Right renal cortex interstitium (tissue), 3 donors: Measurements from ENCODE around the gene PLXNB3. TPM values are rescaled to one million over a fixed set of nuclear protein-coding genes. Genes with fewer than 3 reads are reported as not detected.

ENCODE experiments used
- DNase-seq, 3 donors: peaks; one replicate each; pipeline ENCODE4 v3.0.0-alpha.2; 2013; ENCODE audit warnings: low read depth in 3 of 3, low spot score in 2 of 3
- polyA plus RNA-seq, 3 donors: library from polyadenylated mRNA; unstranded; fragments of 120-200 nt; gene quantifications; one replicate each; pipeline ENCODE4 v1.2.1, GENCODE V29; 2013; ENCODE audit not compliant: insufficient read length in 3 of 3

PLXNB3 gene
- polyA plus RNA-seq, 3 donors = 0.96 to 1.7 (median 1.6) TPM

DNA sequence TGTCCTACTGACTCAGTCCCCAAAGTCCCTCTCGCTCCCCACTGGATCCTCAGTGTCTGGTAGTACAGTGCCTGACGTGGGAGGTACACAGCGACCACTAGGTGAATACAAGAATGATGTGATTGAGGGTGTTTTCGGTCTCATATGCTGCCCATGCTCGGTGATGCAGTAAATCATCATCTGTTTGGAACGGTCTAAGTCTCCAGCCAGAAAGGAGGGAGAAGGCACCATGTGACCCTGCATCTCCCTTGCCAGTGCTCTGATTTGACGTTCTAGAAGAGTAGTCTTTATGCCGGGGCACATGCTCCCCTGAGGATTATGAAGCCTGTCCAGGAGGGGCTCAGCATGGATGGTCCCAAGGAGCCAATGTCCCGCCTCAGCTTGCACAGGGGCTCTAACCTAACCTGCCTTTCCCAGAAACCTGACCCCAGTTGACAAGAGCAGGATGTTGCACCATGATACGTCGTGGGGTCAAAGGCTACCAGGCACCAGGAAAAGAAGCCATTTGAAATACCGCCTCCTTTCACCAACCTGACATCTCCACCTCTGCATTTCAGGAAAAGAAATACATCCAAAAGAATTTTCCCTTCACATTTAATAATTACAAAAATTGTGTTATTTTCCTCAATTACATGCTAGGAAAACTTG, 13.8 kb upstream of the PLXNB3 start:
- DNase-seq = no peak

DNA sequence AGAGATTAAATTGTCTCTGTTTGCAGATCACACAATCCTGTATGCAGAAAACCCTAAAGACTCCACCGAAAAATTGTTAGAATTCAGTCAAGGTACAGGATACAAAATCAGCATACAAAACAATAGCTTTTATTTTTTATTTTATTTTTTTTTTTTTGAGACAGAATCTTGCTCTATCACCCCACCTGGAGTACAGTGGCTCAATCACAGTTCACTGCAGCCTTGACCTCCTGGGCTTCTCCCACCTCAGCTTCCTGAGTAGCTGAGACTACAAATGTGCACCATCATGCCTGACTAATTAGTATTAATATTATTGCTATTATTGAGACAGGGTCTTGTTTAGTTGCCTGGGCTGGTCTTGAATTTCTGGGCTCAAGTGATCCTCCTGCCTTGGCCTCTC, 8.9 kb upstream of the PLXNB3 start:
- DNase-seq = no peak

DNA sequence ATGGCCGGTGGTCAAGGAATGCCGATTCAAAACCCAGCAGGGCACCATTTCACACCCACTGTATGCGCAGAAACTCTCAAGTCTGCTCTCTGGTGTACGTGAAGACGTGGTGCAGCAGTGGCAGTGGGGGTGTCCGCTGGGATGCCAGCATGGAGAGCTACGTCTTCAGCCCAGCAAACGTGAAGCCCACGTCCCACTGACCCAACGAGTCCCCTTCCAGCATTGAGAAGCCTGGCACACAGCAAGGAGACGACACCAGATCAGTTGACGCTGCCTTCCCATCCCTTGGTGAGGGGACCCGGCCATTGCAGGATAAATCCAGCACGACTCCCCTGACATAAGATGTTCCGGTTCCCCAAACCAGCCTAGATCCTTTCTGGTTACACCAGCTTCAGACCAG, 2.2 kb upstream of the PLXNB3 start:
- DNase-seq = no peak

DNA sequence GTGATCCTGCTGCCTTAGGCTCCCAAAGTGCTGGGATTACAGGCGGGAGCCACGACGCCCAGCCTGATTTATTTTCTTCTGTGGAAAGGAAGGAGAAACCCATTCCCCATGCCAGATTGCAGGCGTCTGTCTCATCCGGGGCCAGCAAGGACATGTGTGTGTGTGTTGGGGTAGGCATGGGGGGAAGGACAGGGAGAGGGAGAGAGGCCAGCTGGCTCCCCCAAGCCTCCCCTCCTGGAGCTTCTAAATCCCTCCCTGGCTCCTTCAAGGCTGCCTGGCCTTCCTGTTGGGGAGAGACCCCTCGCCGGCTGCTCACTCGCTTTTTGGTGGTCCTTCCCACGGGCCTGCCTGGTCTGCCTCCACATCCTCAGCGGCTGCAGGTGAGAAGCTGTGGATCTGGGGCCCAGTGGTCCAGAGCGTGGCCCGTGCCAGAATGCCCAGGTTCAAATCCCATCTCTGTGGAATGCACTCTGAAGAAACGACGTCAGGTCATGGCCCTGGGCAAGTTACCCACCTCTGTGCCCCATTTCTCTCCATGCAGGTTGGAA, 1.3 kb upstream of the PLXNB3 start:
- DNase-seq = no peak

DNA sequence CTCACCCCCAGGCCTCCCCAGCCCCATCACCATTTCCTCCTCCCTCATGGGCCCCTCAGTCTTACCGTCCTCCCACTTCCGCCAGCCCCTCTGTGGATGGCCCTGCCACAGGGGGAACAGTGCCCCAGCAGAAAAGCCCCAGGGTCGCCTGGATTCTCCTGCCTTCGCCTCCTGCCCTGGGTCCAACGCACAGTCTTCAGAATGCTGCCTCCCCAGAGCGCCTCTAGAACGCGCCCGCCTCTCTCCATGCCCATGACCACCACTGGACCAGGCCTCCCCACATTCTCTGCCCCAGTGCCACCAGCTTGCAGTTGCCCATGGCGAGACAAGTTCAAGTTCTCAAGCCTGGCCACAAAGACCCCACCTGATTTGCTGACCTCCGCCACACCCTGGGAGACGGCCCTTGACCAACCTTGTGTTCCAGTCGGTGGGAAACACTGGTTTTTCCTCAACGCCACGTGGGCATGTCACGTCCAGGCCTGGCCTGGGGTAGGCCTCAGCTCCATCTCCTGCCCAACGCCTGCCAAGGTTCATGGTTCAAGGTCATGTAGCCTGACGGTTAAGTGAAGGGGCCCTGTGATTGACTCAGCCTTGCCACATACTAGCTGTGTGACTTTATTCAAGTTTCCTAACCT, 634 bp upstream of the PLXNB3 start:
- DNase-seq = no peak

DNA sequence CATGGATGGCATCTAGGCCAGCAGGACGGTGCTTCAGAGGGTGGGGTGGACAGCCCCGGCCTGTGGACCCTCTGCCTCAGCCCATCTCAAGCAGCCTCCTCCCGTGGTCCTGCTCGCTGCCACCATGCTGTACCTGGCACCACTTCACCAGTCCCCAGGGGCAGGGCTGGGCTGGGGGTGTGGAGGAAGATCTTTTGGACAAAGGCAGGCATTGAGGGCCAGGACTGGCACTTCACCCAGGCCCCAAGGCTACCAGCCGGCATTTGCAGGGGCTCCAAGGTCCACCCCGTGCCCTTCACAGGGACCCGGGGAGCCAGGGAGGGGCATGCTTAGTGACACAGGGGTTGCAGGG, 713 bp downstream of the PLXNB3 start:
- no peak for DNase-seq

DNA sequence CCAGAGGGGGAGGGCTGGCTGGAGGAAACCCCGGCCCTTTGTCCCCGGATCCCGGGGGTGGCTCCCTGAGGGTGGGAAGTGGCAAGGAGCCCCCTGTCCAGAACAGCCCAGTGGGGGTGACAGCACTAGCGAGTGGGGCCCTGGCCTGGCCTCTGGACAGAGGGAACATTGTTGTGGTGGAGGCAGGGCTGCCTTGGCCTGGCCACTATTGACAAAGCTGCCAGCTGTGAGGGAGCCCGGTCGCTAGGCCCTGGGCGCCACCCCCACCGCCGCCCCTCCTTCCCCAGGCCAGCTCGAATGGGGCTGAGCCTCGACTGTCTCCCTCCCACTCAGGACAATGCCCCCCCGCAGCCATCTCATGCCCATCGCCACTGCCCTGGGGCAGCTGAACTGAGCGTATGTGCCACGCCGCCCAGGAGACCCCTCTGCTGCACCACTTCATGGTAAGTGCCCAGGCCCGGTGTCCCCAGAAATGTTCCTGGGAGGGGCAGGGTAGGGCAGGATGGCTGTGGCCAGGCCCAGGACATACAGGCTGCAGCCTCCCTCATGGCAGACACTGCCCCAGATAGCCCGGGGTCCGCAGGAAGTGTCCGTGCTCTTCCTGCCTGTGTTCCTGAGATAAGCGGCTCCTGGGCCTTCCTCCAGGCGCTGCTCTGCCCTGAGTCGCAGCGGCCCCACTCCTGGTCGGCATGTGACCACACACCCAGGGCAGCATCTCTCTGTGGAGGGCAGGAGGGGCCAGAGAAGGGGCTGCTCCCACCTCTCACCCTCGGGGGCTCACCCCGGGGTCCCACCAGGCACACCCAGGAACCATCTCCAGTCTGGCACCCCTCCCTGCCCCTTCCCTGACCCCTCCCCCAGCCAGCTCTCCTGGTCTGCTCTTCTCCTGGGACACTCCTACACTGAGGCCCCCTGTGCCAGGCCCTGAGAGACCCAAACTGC, 1.4 kb downstream of the PLXNB3 start:
- DNase-seq = no peak

DNA sequence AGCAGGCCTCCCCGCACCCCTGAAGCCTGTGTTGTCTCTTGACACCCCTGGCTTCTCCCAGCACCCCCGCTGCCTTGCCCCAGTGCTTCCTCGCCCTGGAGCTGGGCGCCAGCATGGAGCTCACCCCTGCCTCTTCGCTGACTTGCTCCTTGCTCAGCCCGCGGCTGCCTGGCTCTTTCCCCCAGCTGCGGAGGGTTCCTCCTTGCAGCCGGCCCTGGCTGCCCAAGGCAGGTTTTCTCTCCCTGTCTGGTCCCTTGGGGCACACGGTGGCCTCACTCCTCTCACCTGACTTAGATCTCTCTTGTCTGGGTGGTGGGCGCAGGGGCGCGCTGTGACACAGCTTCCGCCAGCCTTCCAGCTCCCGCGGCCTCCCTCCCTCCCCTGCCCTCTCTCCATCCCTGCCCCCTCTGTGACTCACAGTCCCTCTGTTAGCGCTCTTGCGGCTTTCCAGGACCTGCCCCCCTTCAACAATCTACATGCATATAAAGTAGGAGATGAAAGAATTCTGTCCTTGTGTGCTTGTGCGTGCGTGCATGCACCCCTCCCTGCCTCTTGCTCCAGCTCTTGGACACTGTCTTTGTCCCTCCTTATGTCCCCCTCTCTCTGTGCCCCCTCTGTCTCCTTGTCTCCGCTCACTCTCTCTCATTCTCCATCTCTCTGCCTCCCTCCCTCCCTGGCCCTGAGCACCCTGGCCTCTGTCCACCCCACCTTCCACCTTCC, 2.2 kb downstream of the PLXNB3 start:
- no peak for DNase-seq

DNA sequence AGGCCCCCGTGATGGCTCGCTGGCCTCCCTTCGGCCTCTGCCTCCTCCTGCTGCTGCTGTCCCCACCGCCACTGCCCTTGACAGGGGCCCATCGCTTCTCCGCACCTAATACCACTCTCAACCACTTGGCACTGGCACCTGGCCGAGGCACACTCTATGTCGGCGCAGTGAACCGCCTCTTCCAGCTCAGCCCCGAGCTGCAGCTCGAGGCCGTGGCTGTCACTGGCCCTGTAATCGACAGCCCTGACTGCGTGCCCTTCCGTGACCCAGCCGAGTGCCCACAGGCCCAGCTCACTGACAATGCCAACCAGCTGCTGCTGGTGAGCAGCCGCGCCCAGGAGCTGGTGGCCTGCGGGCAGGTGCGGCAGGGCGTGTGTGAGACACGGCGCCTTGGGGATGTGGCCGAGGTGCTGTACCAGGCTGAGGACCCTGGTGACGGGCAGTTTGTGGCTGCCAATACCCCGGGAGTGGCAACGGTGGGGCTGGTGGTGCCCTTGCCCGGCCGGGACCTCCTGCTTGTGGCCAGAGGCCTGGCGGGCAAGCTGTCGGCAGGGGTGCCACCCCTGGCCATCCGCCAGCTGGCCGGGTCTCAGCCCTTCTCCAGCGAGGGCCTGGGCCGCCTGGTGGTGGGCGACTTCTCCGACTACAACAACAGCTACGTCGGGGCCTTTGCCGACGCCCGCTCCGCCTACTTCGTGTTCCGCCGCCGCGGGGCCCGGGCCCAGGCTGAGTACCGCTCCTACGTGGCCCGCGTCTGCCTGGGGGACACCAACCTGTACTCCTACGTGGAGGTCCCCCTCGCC, 3.0 kb downstream of the PLXNB3 start:
- no peak for DNase-seq

DNA sequence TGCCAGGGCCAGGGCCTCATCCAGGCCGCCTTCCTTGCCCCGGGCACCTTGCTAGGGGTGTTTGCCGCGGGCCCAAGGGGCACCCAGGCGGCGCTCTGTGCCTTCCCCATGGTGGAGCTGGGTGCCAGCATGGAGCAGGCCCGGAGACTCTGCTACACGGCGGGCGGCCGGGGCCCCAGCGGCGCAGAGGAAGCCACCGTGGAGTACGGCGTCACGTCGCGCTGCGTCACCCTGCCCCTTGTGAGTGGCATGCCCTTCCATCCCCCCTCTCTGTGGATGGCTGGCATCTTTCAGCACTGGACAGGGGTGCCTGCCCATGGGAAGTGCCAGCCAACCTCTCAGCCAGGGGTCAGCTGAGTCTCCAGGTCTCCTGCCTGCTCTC, 3.6 kb downstream of the PLXNB3 start:
- no peak for DNase-seq

DNA sequence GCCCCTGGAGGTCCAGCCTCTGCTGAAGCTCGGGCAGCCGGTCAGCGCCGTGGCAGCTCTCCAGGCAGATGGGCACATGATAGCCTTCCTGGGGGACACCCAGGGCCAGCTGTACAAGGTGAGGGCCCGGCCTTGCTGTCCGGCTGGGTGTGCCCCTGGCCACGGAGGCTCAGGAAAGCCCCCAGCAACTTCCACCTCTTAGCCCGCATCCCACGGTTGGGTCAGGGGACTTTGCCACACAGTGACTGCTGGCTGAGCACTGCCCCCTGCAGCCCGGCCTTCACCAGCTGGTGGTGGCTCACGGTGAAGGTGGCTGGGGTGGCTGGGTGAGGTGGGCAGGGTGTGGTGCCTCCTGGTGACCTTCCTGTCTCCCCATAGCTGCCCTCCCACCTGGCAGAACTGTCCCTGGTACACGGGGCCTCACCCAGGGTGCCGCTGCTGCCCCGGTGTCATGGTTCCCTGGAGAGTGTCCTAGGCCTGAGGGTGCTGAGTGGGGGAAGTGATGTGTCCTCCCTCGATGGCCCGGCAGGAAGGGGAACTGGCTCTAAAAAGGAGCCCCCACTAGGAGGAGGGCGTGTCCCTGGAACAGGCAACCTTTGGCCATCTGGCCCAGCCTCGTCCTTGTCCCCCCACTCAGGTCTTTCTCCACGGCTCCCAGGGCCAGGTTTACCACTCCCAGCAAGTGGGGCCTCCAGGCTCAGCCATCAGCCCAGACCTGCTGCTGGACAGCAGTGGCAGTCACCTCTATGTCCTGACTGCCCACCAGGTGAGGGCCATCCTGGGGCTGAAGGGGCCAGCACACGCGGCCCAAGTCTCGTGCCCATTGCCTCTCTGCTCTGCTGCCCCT, 4.5 kb downstream of the PLXNB3 start:
- DNase-seq = no peak

DNA sequence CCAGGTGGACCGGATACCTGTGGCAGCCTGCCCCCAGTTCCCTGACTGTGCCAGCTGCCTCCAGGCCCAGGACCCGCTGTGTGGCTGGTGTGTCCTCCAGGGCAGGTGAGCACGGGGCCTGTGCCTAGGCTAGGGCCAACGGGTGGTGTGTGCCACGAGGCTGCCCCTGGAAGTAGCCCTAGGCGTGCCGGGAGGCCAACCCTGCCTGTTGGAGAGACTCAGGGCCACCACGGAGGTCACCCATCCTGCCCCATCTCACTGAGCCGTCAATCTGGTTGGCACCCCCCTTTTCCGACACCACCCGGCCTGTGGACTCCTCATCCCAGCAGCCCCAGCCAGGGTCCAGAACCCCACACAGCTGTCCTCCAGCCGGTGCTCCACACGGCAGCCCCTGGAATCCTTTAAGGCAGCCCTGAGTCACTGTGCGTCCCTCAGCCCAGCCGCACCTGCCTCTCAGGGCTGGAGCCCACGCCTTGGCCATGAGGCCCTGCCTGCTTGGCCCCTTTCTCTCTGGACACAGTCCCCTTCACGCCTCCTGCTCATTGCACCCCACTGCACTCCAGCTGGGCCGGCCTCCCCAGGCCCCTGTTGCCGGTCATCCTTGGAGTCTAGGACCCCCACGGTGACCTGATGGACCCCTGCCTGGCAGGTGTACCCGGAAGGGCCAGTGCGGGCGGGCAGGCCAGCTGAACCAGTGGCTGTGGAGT, 5.3 kb downstream of the PLXNB3 start:
- no peak for DNase-seq

DNA sequence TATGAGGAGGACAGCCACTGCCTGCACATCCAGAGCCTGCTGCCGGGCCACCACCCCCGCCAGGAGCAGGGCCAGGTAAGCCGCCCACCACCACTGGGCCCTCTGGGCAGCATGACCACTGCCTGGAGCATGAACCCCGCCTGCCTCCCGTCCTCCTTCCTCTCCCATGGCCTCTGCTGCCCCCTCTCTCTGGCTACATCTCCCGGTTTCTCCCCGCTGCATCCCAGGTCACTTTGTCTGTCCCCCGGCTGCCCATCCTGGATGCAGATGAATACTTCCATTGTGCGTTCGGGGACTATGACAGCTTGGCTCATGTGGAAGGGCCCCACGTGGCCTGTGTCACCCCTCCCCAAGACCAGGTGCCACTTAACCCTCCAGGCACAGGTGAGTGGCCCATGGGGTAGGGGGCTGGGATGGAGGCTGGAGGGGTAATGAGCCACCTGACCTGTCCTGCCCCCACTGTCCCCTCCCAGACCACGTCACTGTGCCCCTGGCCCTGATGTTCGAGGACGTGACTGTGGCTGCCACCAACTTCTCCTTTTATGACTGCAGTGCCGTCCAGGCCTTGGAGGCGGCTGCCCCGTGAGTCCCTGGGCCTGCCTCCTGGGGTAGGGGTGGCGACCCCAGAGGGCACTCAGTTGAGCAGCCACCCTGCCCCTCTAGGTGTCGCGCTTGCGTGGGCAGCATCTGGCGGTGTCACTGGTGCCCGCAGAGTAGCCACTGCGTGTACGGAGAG, 6.0 kb downstream of the PLXNB3 start:
- DNase-seq = no peak

DNA sequence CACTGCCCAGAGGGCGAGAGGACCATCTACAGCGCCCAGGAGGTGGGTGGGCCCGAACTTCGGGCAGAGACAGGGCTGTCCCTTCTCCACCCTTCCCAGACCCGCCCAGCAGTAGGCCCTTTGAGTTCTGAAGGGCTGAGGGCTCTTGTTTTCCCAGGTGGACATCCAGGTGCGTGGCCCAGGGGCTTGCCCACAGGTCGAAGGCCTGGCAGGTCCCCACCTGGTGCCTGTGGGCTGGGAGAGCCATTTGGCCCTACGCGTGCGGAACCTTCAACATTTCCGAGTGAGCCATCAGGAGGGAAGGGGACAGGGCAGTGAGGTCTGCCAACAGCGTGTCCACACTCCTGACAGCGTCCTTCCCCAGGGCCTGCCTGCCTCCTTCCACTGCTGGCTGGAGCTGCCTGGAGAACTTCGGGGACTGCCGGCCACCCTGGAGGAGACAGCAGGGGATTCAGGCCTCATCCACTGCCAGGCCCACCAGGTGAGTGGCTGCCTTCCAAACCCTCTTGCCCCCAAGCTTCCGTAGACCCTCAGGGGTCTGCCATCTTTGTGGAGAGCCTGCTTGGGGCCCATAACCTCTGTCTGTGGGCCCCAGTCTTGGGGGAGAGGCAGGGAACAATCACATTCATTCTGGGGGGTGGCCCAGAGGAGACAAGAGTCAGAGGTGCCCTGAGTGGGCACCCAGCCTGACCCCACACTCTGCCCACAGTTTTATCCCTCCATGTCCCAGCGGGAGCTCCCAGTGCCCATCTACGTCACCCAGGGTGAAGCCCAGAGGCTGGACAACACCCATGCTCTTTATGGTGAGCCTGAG, 6.8 kb downstream of the PLXNB3 start:
- no peak for DNase-seq

DNA sequence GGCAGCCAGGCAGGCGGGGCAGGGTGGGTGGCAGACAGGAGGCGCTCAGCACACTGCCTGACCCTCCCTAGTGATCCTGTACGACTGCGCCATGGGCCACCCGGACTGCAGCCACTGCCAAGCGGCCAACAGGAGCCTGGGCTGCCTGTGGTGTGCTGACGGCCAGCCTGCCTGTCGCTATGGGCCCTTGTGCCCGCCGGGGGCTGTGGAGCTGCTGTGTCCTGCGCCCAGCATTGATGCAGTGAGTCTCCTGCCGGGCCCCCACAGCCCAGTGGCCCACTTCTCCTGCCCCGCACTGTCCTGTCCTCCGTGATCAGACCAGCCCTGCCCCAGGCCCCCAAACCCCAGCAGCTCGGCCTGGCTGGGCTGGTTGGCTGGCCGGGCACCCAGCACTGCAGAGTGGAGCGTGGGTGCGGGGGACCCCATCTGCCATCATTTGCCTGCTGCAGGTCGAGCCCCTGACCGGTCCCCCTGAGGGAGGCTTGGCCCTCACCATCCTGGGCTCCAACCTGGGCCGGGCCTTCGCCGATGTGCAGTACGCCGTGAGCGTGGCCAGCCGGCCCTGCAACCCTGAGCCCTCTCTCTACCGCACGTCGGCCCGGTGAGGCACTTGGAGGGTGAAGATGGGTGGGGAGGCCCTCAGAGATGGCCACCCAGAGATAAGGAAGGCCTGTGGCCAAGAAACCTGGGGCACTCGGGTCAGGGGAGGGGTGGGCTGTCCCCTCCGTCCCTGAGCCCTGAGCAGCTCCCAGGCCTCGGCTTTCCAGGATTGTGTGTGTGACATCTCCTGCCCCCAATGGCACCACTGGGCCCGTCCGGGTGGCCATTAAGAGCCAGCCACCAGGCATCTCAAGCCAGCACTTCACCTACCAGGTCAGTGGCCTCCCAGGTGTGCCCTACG, 7.6 kb downstream of the PLXNB3 start:
- no peak for DNase-seq
